KMS-11 (cell line): Measurements from ENCODE around the gene RBM48.

Source experiments
- H2AFZ ChIP-seq: fragments of 200-600 bp; sonication (generic); 2 replicates; pipeline ENCODE4 v1.6.1; 2016; ENCODE audit warnings: antibody characterized with exemption, mixed run types, low read depth
- H3K27ac ChIP-seq: fragments of 200-600 bp; sonication (generic); 2 replicates; pipeline ENCODE4 v1.6.1; 2016; ENCODE audit warnings: mild to moderate bottlenecking, mixed run types
- H3K27me3 ChIP-seq: fragments of 200-600 bp; sonication (generic); 2 replicates; pipeline ENCODE4 v1.6.1; 2017; ENCODE audit warnings: mild to moderate bottlenecking, low read depth, mixed run types, moderate library complexity; ENCODE audit not compliant: insufficient read depth
- H3K36me3 ChIP-seq: fragments of 200-600 bp; sonication (generic); 2 replicates; pipeline ENCODE4 v1.6.1; 2017; ENCODE audit warnings: mild to moderate bottlenecking, mixed run types; ENCODE audit not compliant: insufficient read depth
- H3K4me1 ChIP-seq: fragments of 200-600 bp; sonication (generic); 2 replicates; pipeline ENCODE4 v1.6.1; 2016; ENCODE audit warnings: mild to moderate bottlenecking, low read depth, mixed run types; ENCODE audit not compliant: poor library complexity, severe bottlenecking
- H3K4me2 ChIP-seq: fragments of 200-600 bp; sonication (generic); 2 replicates; pipeline ENCODE4 v1.7.0; 2016; ENCODE audit warnings: mild to moderate bottlenecking, mixed run types
- H3K4me3 ChIP-seq: fragments of 200-600 bp; sonication (generic); IDR thresholded peaks from 2 replicates; pipeline ENCODE4 v1.6.1; 2017; ENCODE audit warnings: low read depth, low read length, mixed read lengths; ENCODE audit not compliant: insufficient read depth
- H3K79me2 ChIP-seq: fragments of 200-600 bp; sonication (generic); 2 replicates; pipeline ENCODE4 v1.6.1; 2016; ENCODE audit warnings: low read depth, mixed run types; ENCODE audit not compliant: insufficient read depth
- H3K9ac ChIP-seq: fragments of 200-600 bp; sonication (generic); 2 replicates; pipeline ENCODE4 v1.6.1; 2016; ENCODE audit warnings: mild to moderate bottlenecking, mixed run types
- H4K20me1 ChIP-seq: fragments of 200-600 bp; sonication (generic); 2 replicates; pipeline ENCODE4 v1.6.1; 2016; ENCODE audit warnings: mild to moderate bottlenecking, mixed run types; ENCODE audit not compliant: insufficient read depth
- TF ChIP-seq, protein P1 (sequence below): fragments of 200-600 bp; sonication (generic); conservative IDR thresholded peaks from 2 replicates; pipeline ENCODE4 v1.6.1; 2017; ENCODE audit warnings: low read depth, mild to moderate bottlenecking, antibody characterized with exemption, low read length, moderate library complexity, mixed read lengths

Gene RBM48

GRCh38 chr7:92504563-92504962 lies 24.0 kb upstream of the RBM48 start:
- Histone ChIP-seq H3K9ac (no peak overlapping the region), H4K20me1 (no peaks in the 10 kb centered on the region), H3K36me3 (no peaks in the 10 kb centered on the region), H3K4me3 (no peak overlapping the region), H3K79me2 (no peaks in the 10 kb centered on the region), H3K27ac (no peak overlapping the region), H3K27me3 (no peaks in the 10 kb centered on the region), H3K4me2 (no peak overlapping the region), H3K4me1 (no peaks in the 10 kb centered on the region), H2AFZ (no peak overlapping the region)
- TF ChIP-seq, protein P1, sequence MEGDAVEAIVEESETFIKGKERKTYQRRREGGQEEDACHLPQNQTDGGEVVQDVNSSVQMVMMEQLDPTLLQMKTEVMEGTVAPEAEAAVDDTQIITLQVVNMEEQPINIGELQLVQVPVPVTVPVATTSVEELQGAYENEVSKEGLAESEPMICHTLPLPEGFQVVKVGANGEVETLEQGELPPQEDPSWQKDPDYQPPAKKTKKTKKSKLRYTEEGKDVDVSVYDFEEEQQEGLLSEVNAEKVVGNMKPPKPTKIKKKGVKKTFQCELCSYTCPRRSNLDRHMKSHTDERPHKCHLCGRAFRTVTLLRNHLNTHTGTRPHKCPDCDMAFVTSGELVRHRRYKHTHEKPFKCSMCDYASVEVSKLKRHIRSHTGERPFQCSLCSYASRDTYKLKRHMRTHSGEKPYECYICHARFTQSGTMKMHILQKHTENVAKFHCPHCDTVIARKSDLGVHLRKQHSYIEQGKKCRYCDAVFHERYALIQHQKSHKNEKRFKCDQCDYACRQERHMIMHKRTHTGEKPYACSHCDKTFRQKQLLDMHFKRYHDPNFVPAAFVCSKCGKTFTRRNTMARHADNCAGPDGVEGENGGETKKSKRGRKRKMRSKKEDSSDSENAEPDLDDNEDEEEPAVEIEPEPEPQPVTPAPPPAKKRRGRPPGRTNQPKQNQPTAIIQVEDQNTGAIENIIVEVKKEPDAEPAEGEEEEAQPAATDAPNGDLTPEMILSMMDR, result no peak

- no peak overlapping the region for H2AFZ ChIP-seq
- TF ChIP-seq, protein P1, result no peak
- no peaks in the 10 kb centered on the region for H3K4me1 ChIP-seq
- no peak overlapping the region for H3K4me3 ChIP-seq
- H4K20me1 ChIP-seq, result no peaks in the 10 kb centered on the region
- H3K27ac ChIP-seq, result no peak overlapping the region
- no peaks in the 10 kb centered on the region for H3K36me3 ChIP-seq
- no peaks in the 10 kb centered on the region for H3K27me3 ChIP-seq
- no peak overlapping the region for H3K4me2 ChIP-seq
- no peak overlapping the region for H3K9ac ChIP-seq
- H3K79me2 ChIP-seq, result no peaks in the 10 kb centered on the region
These were observed 22.2 kb upstream of the RBM48 start for GRCh38 chr7:92506363-92506762.

GRCh38 chr7:92508946-92509345 lies 19.6 kb upstream of the RBM48 start:
- no peak overlapping the region for H3K4me3 ChIP-seq
- H3K9ac ChIP-seq, result no peak overlapping the region
- H3K79me2 ChIP-seq, result no peaks in the 10 kb centered on the region
- no peak overlapping the region for H3K4me2 ChIP-seq
- TF ChIP-seq, protein P1, result no peak
- no peak overlapping the region for H3K27ac ChIP-seq
- H3K36me3 ChIP-seq, result no peaks in the 10 kb centered on the region
- no peaks in the 10 kb centered on the region for H3K27me3 ChIP-seq
- H4K20me1 ChIP-seq, result no peaks in the 10 kb centered on the region
- H3K4me1 ChIP-seq, result no peaks in the 10 kb centered on the region
- no peak overlapping the region for H2AFZ ChIP-seq

DNA sequence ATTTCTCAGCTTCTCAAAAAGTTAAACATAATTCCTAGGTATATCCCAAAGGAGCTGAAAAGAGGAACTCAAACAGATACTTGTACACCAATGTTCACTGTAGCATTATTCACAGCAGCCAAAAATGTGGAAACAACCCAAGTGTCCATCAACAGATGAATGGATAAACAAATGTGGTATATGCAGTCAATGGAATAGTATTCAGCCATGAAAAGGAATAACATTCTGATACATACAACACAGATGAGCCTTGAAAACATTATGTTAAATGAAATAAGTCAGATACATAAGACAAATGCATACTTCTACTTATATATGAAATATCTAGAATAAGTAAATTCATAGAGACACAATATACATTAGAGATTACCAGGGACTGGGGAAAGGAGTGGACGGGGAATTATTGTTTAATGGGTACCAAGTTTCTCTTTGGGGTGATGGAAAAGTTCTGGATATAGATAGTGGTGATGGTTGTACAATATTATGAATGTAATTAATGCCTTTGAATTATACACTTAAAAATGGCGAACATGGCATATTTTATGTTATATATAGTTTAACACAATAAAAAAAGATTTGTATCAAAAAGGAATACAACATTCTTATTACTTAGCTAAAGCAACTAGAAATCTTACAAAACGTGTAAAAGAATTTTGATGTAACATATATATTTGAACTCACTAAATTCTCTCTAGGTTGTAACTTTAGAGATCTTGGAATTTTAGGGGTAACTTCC lies 15.3 kb upstream of the RBM48 start:
- TF ChIP-seq, protein P1, result no peak
- H3K4me3 ChIP-seq, result no peak overlapping the region
- H3K4me2 ChIP-seq, result no peak overlapping the region
- H3K9ac ChIP-seq, result no peak overlapping the region
- no peak overlapping the region for H3K27ac ChIP-seq
- H3K36me3 ChIP-seq, result no peaks in the 10 kb centered on the region
- no peaks in the 10 kb centered on the region for H3K4me1 ChIP-seq
- no peaks in the 10 kb centered on the region for H4K20me1 ChIP-seq
- H3K27me3 ChIP-seq, result no peaks in the 10 kb centered on the region
- H2AFZ ChIP-seq, result no peak overlapping the region
- no peaks in the 10 kb centered on the region for H3K79me2 ChIP-seq
